GM12878 (cell line): Measurements from ENCODE around the gene MTHFD1L. TPM values are rescaled to one million over a fixed set of nuclear protein-coding genes. Genes with fewer than 3 reads are reported as not detected.

Source experiments
- ATAC-seq: fragments of 200-7000 bp; cut with Tn5 transposase; 3 replicates; pipeline ENCODE4 v1.9.1; 2020; ENCODE audit warnings: mild to moderate bottlenecking, moderate library complexity
- BruUV-seq: library from RNA; stranded (reverse); fragments of 400-500 nt; replicated peaks from 2 replicates; lab custom pipeline; 2021; lab: Mats Ljungman, UMichigan
- CTCF ChIA-PET: fragments of 300-600 bp; sonication (Branson Sonifier 250); formaldehyde crosslinking; extraction: SDS; loops from one replicate; lab custom pipeline; 2021; ENCODE audit warnings: inconsistent platforms; lab: Yijun Ruan, JAX
- POLR2A ChIA-PET: fragments of 350-600 bp; formaldehyde crosslinking; extraction: SDS; loops from one replicate; lab custom pipeline; 2021; ENCODE audit warnings: inconsistent platforms; lab: Charles Lee
- RAD21 ChIA-PET: fragments of 300-600 bp; sonication (Branson Sonifier 250); formaldehyde crosslinking; loops from one replicate; lab custom pipeline; 2023; ENCODE audit warnings: antibody characterized with exemption; ENCODE audit not compliant: unreplicated experiment; lab: Charles Lee
- SMC1A ChIA-PET: fragments of 300-600 bp; sonication (Branson Sonifier 250); formaldehyde crosslinking; loops from one replicate; lab custom pipeline; 2023; ENCODE audit not compliant: unreplicated experiment, uncharacterized antibody; lab: Charles Lee
- DNase-seq: peaks from one replicate; pipeline ENCODE4 v3.0.0-alpha.2; 2011; ENCODE audit warnings: low read depth, low spot score
- FAIRE-seq: peaks from 3 replicates; lab custom pipeline; 2011; peaks lifted over from hg19 to GRCh38; lab: Jason Lieb, UNC
- H2AFZ ChIP-seq: 2 replicates; pipeline ENCODE4 v1.6.0; 2011; ENCODE audit warnings: low read depth, low read length, control low read depth; ENCODE audit not compliant: control insufficient read depth
- H3K27ac ChIP-seq: 2 replicates; pipeline ENCODE4 v1.5.1; 2011; ENCODE audit warnings: control low read depth; ENCODE audit not compliant: control insufficient read depth, insufficient read depth
- H3K27me3 ChIP-seq, 2 experiments: replicated peaks in 1 of 2; 2 replicates each; pipeline versions ENCODE4 v1.6.0 to v1.6.1; 2011; ENCODE audit warnings: low read length in 1 of 2; ENCODE audit not compliant: control insufficient read depth in 2 of 2, insufficient read depth in 2 of 2
- H3K36me3 ChIP-seq, 2 experiments: 2 replicates each; pipeline ENCODE4 v1.5.1; 2011; ENCODE audit warnings: low read length in 1 of 2; ENCODE audit not compliant: control insufficient read depth in 2 of 2, insufficient read depth in 2 of 2
- H3K4me1 ChIP-seq: 2 replicates; pipeline ENCODE4 v1.6.1; 2011; ENCODE audit warnings: mild to moderate bottlenecking, low read length, moderate library complexity, mixed read lengths; ENCODE audit not compliant: control insufficient read depth, insufficient read depth
- H3K4me2 ChIP-seq: 2 replicates; pipeline ENCODE4 v1.6.0; 2011; ENCODE audit warnings: control low read depth; ENCODE audit not compliant: control insufficient read depth, insufficient read depth
- H3K4me3 ChIP-seq: fragments of 200-600 bp; sonication (generic); 2 replicates; pipeline ENCODE4 v1.5.1; 2016
- H3K79me2 ChIP-seq: 2 replicates; pipeline ENCODE4 v1.6.0; 2011; ENCODE audit warnings: low read length; ENCODE audit not compliant: control insufficient read depth, insufficient read depth
- H3K9ac ChIP-seq: 2 replicates; pipeline ENCODE4 v1.8.0; 2011; ENCODE audit warnings: low read length, control low read depth, mixed read lengths; ENCODE audit not compliant: control insufficient read depth, insufficient read depth
- H3K9me3 ChIP-seq: replicated peaks from 3 replicates; pipeline ENCODE4 v1.5.1; 2011; ENCODE audit warnings: mild to moderate bottlenecking, low read length; ENCODE audit not compliant: control insufficient read depth, insufficient read depth
- H4K20me1 ChIP-seq: 2 replicates; pipeline ENCODE4 v1.6.0; 2011; ENCODE audit not compliant: control insufficient read depth, insufficient read depth
- ASH2L ChIP-seq: fragments of 300-600, 200-600 bp; sonication (generic); IDR thresholded peaks from 2 replicates; pipeline ENCODE4 v1.6.1; 2017; ENCODE audit warnings: low read depth, mild to moderate bottlenecking, borderline replicate concordance
- BCLAF1 ChIP-seq: fragments of 450-650 bp; IDR thresholded peaks from 2 replicates; pipeline ENCODE4 v1.6.1; 2017; ENCODE audit warnings: antibody characterized with exemption, mild to moderate bottlenecking, moderate library complexity
- ETV6 ChIP-seq, 2 experiments: fragments of 450-650 bp in 1 of 2; IDR thresholded peaks in 1 of 2; conservative IDR thresholded peaks in 1 of 2; 2 replicates each; pipeline ENCODE4 v1.6.1; 2014; ENCODE audit warnings: antibody characterized with exemption in 1 of 2, borderline replicate concordance in 1 of 2, low read depth in 1 of 2, mild to moderate bottlenecking in 1 of 2, moderate library complexity in 1 of 2
- HDGF ChIP-seq: fragments of 450-650 bp; IDR thresholded peaks from 2 replicates; pipeline ENCODE4 v1.6.1; 2016; ENCODE audit warnings: antibody characterized with exemption
- NR2C2 ChIP-seq: IDR thresholded peaks from 2 replicates; pipeline ENCODE4 v1.6.1; 2011; ENCODE audit warnings: borderline replicate concordance, low read depth; ENCODE audit not compliant: control insufficient read depth, insufficient read length
- RELA ChIP-seq: fragments of 450-650 bp; IDR thresholded peaks from 2 replicates; pipeline ENCODE4 v1.8.0; 2014; ENCODE audit warnings: borderline replicate concordance; ENCODE audit not compliant: partially characterized antibody
- ZBTB40 ChIP-seq: fragments of 450-650 bp; IDR thresholded peaks from 2 replicates; pipeline ENCODE4 v1.6.1; 2016; ENCODE audit warnings: mild to moderate bottlenecking, moderate library complexity, borderline replicate concordance
- ZNF274 ChIP-seq: IDR thresholded peaks from one replicate; pipeline ENCODE4 v1.8.0; 2011; ENCODE audit not compliant: insufficient read length, insufficient read depth
- WGBS: methylation state at CpG from one replicate; pipeline ENCODE4 v1.1.6; 2016; ENCODE audit warnings: low lambda C conversion rate; ENCODE audit not compliant: insufficient replicate concordance, insufficient coverage; ENCODE audit errors: missing lambda C conversion rate; 5-methylcytosine and 5-hydroxymethylcytosine counted together
- in situ Hi-C: fragments of 300-500 bp; cut with MboI; formaldehyde crosslinking; loops from 9 replicates; pipeline ENCODE4 v1.14.3; 2018; ENCODE audit warnings: mixed read lengths
- intact Hi-C: fragments of 100-400 bp; cut with micrococcal nuclease; formaldehyde crosslinking; loops from one replicate; pipeline ENCODE4 v1.14.2; 2022; ENCODE audit not compliant: unreplicated experiment
- polyA plus RNA-seq, 11 experiments: library from polyadenylated mRNA; depleted of rRNA in 4 of 11; unstranded in 6 of 11; stranded (reverse) in 5 of 11; fragments of >200 nt; fragmentation: Nextera tagmentation in 4 of 11; fragmentation: Illumina TruSeq in 1 of 11; extraction: Ambion mirVana in 4 of 11; extraction: Trizol in 1 of 11; gene quantifications; 1 replicate in 1 of 11; 2 replicates in 10 of 11; pipeline versions ENCODE4 v1.2.1 to v1.2.3, GENCODE V29; 2011 to 2016; ENCODE audit warnings: inconsistent platforms in 2 of 11, missing spikeins in 2 of 11, low read depth in 1 of 11
- total RNA-seq, 4 experiments: library from RNA; depleted of rRNA in 3 of 4; stranded (reverse); fragments of >200 nt in 3 of 4; fragmentation: Illumina TruSeq in 1 of 4; extraction: Trizol in 1 of 4; gene quantifications; 2 replicates each; pipeline versions ENCODE4 v1.2.1 to v1.2.3, GENCODE V29; 2013 to 2021
- TF ChIP-seq, protein P1 (sequence below): IDR thresholded peaks from 2 replicates; pipeline ENCODE4 v1.6.1; 2012; ENCODE audit warnings: improper control_type of control experiment, low read depth, low read length; ENCODE audit not compliant: insufficient replicate concordance

Gene MTHFD1L
- total and polyA plus RNA-seq, 10 of the 15 experiments (the other 5 are each of a cell fraction or from before 2014, with no cell fraction given), result 11.7 to 75.5 (median 28.8) TPM

DNA sequence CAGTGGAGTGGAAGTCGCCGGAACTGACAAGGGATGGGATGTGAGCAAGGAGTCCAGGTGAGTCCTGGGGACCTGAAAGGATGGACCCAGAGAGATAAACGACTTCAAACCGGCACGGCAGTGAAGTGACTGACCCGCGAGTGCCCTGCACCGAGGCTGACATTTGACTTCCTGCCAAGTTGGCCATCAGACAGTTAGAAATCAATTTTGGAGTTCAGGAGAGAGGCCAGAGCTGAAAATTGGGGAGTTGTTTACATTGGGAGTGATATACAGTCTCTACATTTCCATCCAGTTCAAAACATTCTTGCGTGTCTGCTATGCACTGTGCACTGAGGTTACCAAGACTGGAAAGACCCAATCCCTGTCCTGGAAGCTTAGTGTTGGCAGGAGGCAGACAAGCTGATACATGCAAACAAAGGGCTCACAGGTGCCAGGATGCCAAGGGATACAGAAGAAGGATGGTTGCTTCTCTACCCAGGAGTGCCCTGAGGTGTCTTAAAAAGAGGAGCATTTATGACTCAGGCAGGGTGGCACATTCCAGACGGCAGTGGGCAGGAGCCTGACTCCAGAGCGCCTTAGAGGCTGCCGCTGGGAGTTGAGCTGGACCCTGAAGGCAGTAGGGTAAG lies 186.6 kb downstream of the MTHFD1L start (continued):
- TF ChIP-seq, protein P1, sequence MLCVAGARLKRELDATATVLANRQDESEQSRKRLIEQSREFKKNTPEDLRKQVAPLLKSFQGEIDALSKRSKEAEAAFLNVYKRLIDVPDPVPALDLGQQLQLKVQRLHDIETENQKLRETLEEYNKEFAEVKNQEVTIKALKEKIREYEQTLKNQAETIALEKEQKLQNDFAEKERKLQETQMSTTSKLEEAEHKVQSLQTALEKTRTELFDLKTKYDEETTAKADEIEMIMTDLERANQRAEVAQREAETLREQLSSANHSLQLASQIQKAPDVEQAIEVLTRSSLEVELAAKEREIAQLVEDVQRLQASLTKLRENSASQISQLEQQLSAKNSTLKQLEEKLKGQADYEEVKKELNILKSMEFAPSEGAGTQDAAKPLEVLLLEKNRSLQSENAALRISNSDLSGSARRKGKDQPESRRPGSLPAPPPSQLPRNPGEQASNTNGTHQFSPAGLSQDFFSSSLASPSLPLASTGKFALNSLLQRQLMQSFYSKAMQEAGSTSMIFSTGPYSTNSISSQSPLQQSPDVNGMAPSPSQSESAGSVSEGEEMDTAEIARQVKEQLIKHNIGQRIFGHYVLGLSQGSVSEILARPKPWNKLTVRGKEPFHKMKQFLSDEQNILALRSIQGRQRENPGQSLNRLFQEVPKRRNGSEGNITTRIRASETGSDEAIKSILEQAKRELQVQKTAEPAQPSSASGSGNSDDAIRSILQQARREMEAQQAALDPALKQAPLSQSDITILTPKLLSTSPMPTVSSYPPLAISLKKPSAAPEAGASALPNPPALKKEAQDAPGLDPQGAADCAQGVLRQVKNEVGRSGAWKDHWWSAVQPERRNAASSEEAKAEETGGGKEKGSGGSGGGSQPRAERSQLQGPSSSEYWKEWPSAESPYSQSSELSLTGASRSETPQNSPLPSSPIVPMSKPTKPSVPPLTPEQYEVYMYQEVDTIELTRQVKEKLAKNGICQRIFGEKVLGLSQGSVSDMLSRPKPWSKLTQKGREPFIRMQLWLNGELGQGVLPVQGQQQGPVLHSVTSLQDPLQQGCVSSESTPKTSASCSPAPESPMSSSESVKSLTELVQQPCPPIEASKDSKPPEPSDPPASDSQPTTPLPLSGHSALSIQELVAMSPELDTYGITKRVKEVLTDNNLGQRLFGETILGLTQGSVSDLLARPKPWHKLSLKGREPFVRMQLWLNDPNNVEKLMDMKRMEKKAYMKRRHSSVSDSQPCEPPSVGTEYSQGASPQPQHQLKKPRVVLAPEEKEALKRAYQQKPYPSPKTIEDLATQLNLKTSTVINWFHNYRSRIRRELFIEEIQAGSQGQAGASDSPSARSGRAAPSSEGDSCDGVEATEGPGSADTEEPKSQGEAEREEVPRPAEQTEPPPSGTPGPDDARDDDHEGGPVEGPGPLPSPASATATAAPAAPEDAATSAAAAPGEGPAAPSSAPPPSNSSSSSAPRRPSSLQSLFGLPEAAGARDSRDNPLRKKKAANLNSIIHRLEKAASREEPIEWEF, result no peak
- TF ChIP-seq ETV6 (conservative IDR thresholded peaks at IDR 0.05 in 1 of 2, IDR thresholded peaks at IDR 0.05 in 1 of 2; ENCODE audit: borderline replicate concordance in 1 of 2, low read depth in 1 of 2) (no peak), RELA (no peak), ASH2L (no peak), NR2C2 (no peak)
- TF ChIP-seq, all 136 proteins: peak for 0

DNA sequence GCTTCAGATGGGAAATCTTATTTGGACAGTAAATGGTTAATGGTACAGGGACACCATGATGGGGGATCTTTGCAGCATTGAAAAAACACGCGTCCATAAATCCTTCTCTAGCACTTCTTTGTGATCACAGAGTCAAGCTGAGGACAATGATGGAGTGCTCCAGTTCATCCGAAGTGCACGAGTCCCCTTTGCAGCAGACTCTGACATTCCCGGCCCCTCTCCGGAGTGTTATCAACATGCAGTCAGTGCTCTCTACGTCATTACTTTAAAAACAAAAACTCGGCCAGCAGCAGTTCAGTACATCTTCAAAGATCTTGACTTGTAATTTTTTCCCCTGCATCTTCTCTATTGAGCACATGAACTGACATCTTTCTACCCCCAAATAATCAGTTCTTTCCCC lies 188.8 kb downstream of the MTHFD1L start:
- ChIA-PET RAD21 (no interaction called here), SMC1A (no interaction called here), CTCF (interaction anchor here (1.2 to 1.7 kb wide), 2 partner anchors 40 to 271 kb away, joined by 3 read pairs; no protein-coding TSS in a partner anchor), POLR2A (interaction anchor here (0.9 kb wide), 1 partner anchor 22 kb away, joined by 4 read pairs; no protein-coding TSS in a partner anchor)
- no peak for DNase-seq
- intact Hi-C loops (no loop called here), in situ Hi-C loops (no loop called here)
- no peak overlapping the region for H3K4me3 ChIP-seq
- BruUV-seq, result no TSS peak
- no peaks in the 10 kb centered on the region for H3K4me1 ChIP-seq
- no peak overlapping the region for H3K9ac ChIP-seq
- no peak overlapping the region for H3K4me2 ChIP-seq
- H3K36me3 ChIP-seq, result peaks cover 2 to 3% of the 10 kb centered on the region in 2 experiments
- no peaks in the 10 kb centered on the region for H3K9me3 ChIP-seq
- WGBS, result 92% methylated on average over 8 of the region's 8 CpGs
- no peak overlapping the region for H2AFZ ChIP-seq
- H4K20me1 ChIP-seq, result no peaks in the 10 kb centered on the region
- H3K27me3 ChIP-seq, result no peaks in the 10 kb centered on the region
- no peak for ATAC-seq
- no peak overlapping the region for H3K27ac ChIP-seq
- H3K79me2 ChIP-seq, result no peaks in the 10 kb centered on the region
- no peak for FAIRE-seq
- TF ChIP-seq BCLAF1 (no peak), ZBTB40 (no peak), HDGF (no peak), ZNF274 (no peak)
